K562 (cell line): ENCODE results near the gene PPDPF. TPM values are rescaled to one million over a fixed set of nuclear protein-coding genes. Genes with fewer than 3 reads are reported as not detected.

Experiments used
- ATAC-seq: fragments of 200-7000 bp; cut with Tn5 transposase; 3 replicates; pipeline ENCODE4 v1.9.1; 2020; ENCODE audit warnings: moderate library complexity
- BruUV-seq: library from RNA; stranded (reverse); fragments of 400-500 nt; replicated peaks from 2 replicates; lab custom pipeline; 2021; lab: Mats Ljungman, UMichigan
- CTCF ChIA-PET: fragments of 300-600 bp; formaldehyde crosslinking; extraction: SDS; loops from one replicate; lab custom pipeline; 2021; ENCODE audit warnings: low intra/inter-chr PET ratio; lab: Yijun Ruan, JAX
- POLR2A ChIA-PET: fragments of 300-600, 350-650 bp; sonication (Branson Sonifier 250); formaldehyde crosslinking; extraction: SDS; loops from one replicate; lab custom pipeline; 2021; ENCODE audit warnings: antibody characterized with exemption, inconsistent platforms; lab: Yijun Ruan, JAX
- DNase-seq, 4 experiments: peaks; one replicate each; pipeline versions ENCODE4 v3.0.0 to v3.0.0-alpha.2; 2011 to 2018; ENCODE audit warnings: low spot score in 3 of 4, mixed read lengths in 3 of 4; ENCODE audit errors: extremely low read depth in 1 of 4
- FAIRE-seq: peaks from 2 replicates; lab custom pipeline; 2011; peaks lifted over from hg19 to GRCh38; lab: Jason Lieb, UNC
- H2AFZ ChIP-seq: 2 replicates; pipeline ENCODE4 v1.6.0; 2011; ENCODE audit warnings: low read depth, low read length, control low read depth, inconsistent platforms
- H3K27ac ChIP-seq: fragments of 200-600 bp; 3 replicates; pipeline ENCODE4 v1.8.0; 2011; ENCODE audit warnings: low read depth, mild to moderate bottlenecking, control low read depth, inconsistent platforms, low read length, moderate library complexity, mixed read lengths; ENCODE audit errors: extremely low read depth
- H3K27me3 ChIP-seq, 2 experiments: fragments of 300-600 bp in 1 of 2; 2 replicates in 1 of 2; 3 replicates in 1 of 2; pipeline versions ENCODE4 v1.6.0 to v1.8.0; 2011; ENCODE audit warnings: inconsistent platforms in 2 of 2, low read length in 2 of 2, mild to moderate bottlenecking in 1 of 2, mixed read lengths in 1 of 2, moderate library complexity in 1 of 2; ENCODE audit not compliant: control insufficient read depth in 2 of 2, insufficient read depth in 2 of 2
- H3K36me3 ChIP-seq: fragments of 300-600 bp; 3 replicates; pipeline ENCODE4 v1.8.0; 2011; ENCODE audit warnings: mild to moderate bottlenecking, low read length, inconsistent platforms; ENCODE audit not compliant: control insufficient read depth, insufficient read depth
- H3K4me1 ChIP-seq, 2 experiments: fragments of 200-600 bp in 1 of 2; replicated peaks in 1 of 2; 2 replicates in 1 of 2; 3 replicates in 1 of 2; pipeline versions ENCODE4 v1.5.1 to v1.8.0; 2011; ENCODE audit warnings: inconsistent platforms in 2 of 2, low read length in 2 of 2, mild to moderate bottlenecking in 1 of 2, mixed read lengths in 1 of 2, moderate library complexity in 1 of 2; ENCODE audit not compliant: control insufficient read depth in 2 of 2, insufficient read depth in 2 of 2
- H3K4me2 ChIP-seq: 2 replicates; pipeline ENCODE4 v1.6.1; 2011; ENCODE audit warnings: low read length, control low read depth, inconsistent platforms, mixed read lengths; ENCODE audit not compliant: insufficient read depth
- H3K4me3 ChIP-seq: fragments of 200-600 bp; sonication (generic), shearing (Covaris generic); 2 replicates; pipeline ENCODE4 v1.5.1; 2016; ENCODE audit warnings: control low read depth, inconsistent platforms
- H3K79me2 ChIP-seq: fragments of 200-600 bp; 3 replicates; pipeline ENCODE4 v1.8.0; 2011; ENCODE audit warnings: low read length, inconsistent platforms; ENCODE audit not compliant: control insufficient read depth, insufficient read depth
- H3K9ac ChIP-seq, 2 experiments: 2 replicates each; pipeline versions ENCODE4 v1.6.0 to v1.6.1; 2011; ENCODE audit warnings: low read depth in 2 of 2, low read length in 2 of 2, control low read depth in 1 of 2, inconsistent platforms in 1 of 2, mild to moderate bottlenecking in 1 of 2, mixed read lengths in 1 of 2; ENCODE audit not compliant: insufficient read depth in 1 of 2
- H3K9me1 ChIP-seq: one replicate; pipeline ENCODE4 v1.6.0; 2011; ENCODE audit warnings: inconsistent platforms, mild to moderate bottlenecking, low read length, moderate library complexity; ENCODE audit not compliant: control insufficient read depth, insufficient read depth
- H3K9me3 ChIP-seq: replicated peaks from 2 replicates; pipeline ENCODE4 v1.5.1; 2011; ENCODE audit warnings: low read depth, low read length, inconsistent platforms; ENCODE audit not compliant: control insufficient read depth, insufficient read depth
- H4K20me1 ChIP-seq: replicated peaks from 2 replicates; pipeline ENCODE4 v1.6.1; 2011; ENCODE audit warnings: low read length, inconsistent platforms, mixed read lengths; ENCODE audit not compliant: control insufficient read depth, insufficient read depth
- EHMT2 ChIP-seq: fragments of 450-650 bp; IDR thresholded peaks from 2 replicates; pipeline ENCODE4 v1.6.1; 2018; ENCODE audit warnings: antibody characterized with exemption
- MIER1 ChIP-seq: fragments of 450-650 bp; IDR thresholded peaks from 2 replicates; pipeline ENCODE4 v1.6.1; 2016; ENCODE audit warnings: antibody characterized with exemption, mild to moderate bottlenecking, low read depth
- PPARD ChIP-seq: fragments of 250-450 bp; sonication (Bioruptor Pico); IDR thresholded peaks from 2 replicates; pipeline ENCODE4 v1.8.0; 2022; ENCODE audit warnings: inconsistent platforms, mild to moderate bottlenecking, moderate library complexity
- TEAD1 ChIP-seq, 2 experiments: fragments of 450-650 bp in 1 of 2; sonication (generic) in 1 of 2; formaldehyde crosslinking; IDR thresholded peaks; 2 replicates each; pipeline versions ENCODE4 v1.4.0 to v1.8.0; 2020 to 2022; ENCODE audit warnings: mild to moderate bottlenecking in 2 of 2, missing genetic modification reagents in 1 of 2
- WGBS: fragments of 100-300 bp; shearing (Covaris generic); methylation state at CpG from one replicate; pipeline ENCODE4 v1.1.6; 2016; ENCODE audit warnings: low coverage, mixed read lengths; ENCODE audit not compliant: insufficient coverage; ENCODE audit errors: missing lambda C conversion rate; 5-methylcytosine and 5-hydroxymethylcytosine counted together
- in situ Hi-C: fragments of 300-500 bp; cut with MboI; formaldehyde crosslinking; loops from 4 replicates; pipeline ENCODE4 v1.15.0; 2018; ENCODE audit warnings: inconsistent platforms, mixed read lengths
- intact Hi-C: fragments of 100-400 bp; cut with micrococcal nuclease; formaldehyde crosslinking; loops from 2 replicates; pipeline ENCODE4 v1.14.2; 2022
- polyA plus RNA-seq, 8 experiments: library from polyadenylated mRNA; depleted of rRNA in 4 of 8; stranded (reverse) in 5 of 8; unstranded in 3 of 8; fragments of >200 nt; fragmentation: Nextera tagmentation in 2 of 8; fragmentation: Illumina TruSeq in 1 of 8; extraction: Ambion mirVana in 2 of 8; extraction: Trizol in 1 of 8; gene quantifications; 2 replicates each; pipeline versions ENCODE4 v1.2.1 to v1.2.3, GENCODE V29; 2011 to 2014; ENCODE audit warnings: inconsistent platforms in 1 of 8, missing spikeins in 1 of 8
- total RNA-seq, 7 experiments: library from RNA; depleted of rRNA in 6 of 7; stranded (reverse); fragments of >200 nt in 6 of 7; fragmentation: Illumina TruSeq in 2 of 7; extraction: Trizol in 2 of 7; gene quantifications; 2 replicates each; pipeline versions ENCODE4 v1.2.1 to v1.2.3, GENCODE V29; 2011 to 2021; ENCODE audit warnings: low replicate concordance in 1 of 7
- TF ChIP-seq, protein P1 (sequence below): fragments of 250-450 bp; sonication (Bioruptor Pico); IDR thresholded peaks from 2 replicates; pipeline ENCODE4 v1.9.0; 2021; ENCODE audit warnings: mild to moderate bottlenecking
- TF ChIP-seq, protein P2 (sequence below), 2 experiments: fragments of 450-650 bp; formaldehyde crosslinking in 1 of 2; IDR thresholded peaks; 2 replicates each; pipeline versions ENCODE4 v1.4.0 to v1.6.1; 2014 to 2020; ENCODE audit warnings: mild to moderate bottlenecking in 2 of 2, borderline replicate concordance in 1 of 2, low read depth in 1 of 2

PPDPF gene
- total and polyA plus RNA-seq, 9 of the 15 experiments (the other 6 are each of a cell fraction or from before 2014, with no cell fraction given): 0.77 to 233 (median 10.5) TPM

DNA sequence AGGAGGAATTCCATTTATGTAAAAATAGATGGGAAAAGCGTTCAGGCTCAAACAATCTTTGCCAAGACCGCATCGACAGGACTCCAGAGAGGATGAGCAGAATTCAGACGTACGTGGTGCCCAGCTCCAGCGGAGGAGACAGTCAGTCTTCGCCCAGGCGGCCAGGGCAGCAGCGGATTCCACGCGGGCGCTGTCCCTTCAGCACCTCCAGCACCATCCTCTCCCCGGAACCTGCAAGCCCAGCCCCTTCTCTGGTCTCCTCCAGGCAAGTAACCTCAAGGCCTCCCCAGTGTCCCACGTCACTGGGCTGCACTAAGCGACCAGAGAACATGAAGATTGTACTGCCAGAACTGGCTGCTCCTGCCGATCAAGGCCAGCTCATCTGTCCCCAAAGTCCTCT, 45.4 kb upstream of the PPDPF start:
- Histone ChIP-seq H3K79me2 (no peaks in the 10 kb centered on the region), H3K4me2 (no peak overlapping the region), H3K27ac (no peak overlapping the region), H2AFZ (no peak overlapping the region), H4K20me1 (peaks cover 20% of the 10 kb centered on the region; the same call in 1 of the 2 replicates), H3K27me3 (peaks cover 18 to 81% of the 10 kb centered on the region in 2 experiments; a peak in 4 of 5 replicates), H3K9me3 (no peaks in the 10 kb centered on the region), H3K9me1 (no peaks in the 10 kb centered on the region), H3K36me3 (no peaks in the 10 kb centered on the region), H3K4me3 (no peak overlapping the region), H3K9ac (no peak overlapping the region), H3K4me1 (peaks cover 0 to 29% of the 10 kb centered on the region in 2 experiments; a peak in 2 of 5 replicates)
- intact Hi-C loops: no loop called here
- TF ChIP-seq, protein P1, sequence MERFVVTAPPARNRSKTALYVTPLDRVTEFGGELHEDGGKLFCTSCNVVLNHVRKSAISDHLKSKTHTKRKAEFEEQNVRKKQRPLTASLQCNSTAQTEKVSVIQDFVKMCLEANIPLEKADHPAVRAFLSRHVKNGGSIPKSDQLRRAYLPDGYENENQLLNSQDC (CRISPR knock-in tag): no peak
- peak; percentile 81 for TF ChIP-seq EHMT2
- no peak for TF ChIP-seq PPARD (CRISPR knock-in tag)
- TF ChIP-seq, protein P2, sequence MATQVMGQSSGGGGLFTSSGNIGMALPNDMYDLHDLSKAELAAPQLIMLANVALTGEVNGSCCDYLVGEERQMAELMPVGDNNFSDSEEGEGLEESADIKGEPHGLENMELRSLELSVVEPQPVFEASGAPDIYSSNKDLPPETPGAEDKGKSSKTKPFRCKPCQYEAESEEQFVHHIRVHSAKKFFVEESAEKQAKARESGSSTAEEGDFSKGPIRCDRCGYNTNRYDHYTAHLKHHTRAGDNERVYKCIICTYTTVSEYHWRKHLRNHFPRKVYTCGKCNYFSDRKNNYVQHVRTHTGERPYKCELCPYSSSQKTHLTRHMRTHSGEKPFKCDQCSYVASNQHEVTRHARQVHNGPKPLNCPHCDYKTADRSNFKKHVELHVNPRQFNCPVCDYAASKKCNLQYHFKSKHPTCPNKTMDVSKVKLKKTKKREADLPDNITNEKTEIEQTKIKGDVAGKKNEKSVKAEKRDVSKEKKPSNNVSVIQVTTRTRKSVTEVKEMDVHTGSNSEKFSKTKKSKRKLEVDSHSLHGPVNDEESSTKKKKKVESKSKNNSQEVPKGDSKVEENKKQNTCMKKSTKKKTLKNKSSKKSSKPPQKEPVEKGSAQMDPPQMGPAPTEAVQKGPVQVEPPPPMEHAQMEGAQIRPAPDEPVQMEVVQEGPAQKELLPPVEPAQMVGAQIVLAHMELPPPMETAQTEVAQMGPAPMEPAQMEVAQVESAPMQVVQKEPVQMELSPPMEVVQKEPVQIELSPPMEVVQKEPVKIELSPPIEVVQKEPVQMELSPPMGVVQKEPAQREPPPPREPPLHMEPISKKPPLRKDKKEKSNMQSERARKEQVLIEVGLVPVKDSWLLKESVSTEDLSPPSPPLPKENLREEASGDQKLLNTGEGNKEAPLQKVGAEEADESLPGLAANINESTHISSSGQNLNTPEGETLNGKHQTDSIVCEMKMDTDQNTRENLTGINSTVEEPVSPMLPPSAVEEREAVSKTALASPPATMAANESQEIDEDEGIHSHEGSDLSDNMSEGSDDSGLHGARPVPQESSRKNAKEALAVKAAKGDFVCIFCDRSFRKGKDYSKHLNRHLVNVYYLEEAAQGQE (IDR thresholded peaks at IDR 0.05; ENCODE audit: borderline replicate concordance): peak; percentile 95
- TF ChIP-seq, protein P2 (CRISPR knock-in tag; IDR thresholded peaks at IDR 0.05; ENCODE audit: low read depth): peak; percentile 85
- TF ChIP-seq TEAD1 (CRISPR knock-in tag; IDR thresholded peaks at IDR 0.05): 0 out of 4 replicates have a peak, but pooled peaks of 1 of the 2 experiments have one; percentile 33
- peak; percentile 78 for TF ChIP-seq MIER1
- ChIA-PET POLR2A (no interaction called here), CTCF (no interaction called here)
- DNase-seq: peak; percentile 36 to 64 (median 52)
- no peak for FAIRE-seq
- no TSS peak for BruUV-seq
- in situ Hi-C loops: no loop called here
- peak; percentile 71 for ATAC-seq
- 1% methylated on average over 15 of the region's 16 CpGs for WGBS
